HG03565 (cell line): ENCODE measurements around the gene ACOT11.

Source experiments
- ATAC-seq: cut with Tn5 transposase; IDR thresholded peaks from one replicate; pipeline ENCODE4 v1.9.1; 2021; ENCODE audit warnings: mild to moderate bottlenecking, moderate library complexity; ENCODE audit not compliant: unreplicated experiment

Gene ACOT11

DNA sequence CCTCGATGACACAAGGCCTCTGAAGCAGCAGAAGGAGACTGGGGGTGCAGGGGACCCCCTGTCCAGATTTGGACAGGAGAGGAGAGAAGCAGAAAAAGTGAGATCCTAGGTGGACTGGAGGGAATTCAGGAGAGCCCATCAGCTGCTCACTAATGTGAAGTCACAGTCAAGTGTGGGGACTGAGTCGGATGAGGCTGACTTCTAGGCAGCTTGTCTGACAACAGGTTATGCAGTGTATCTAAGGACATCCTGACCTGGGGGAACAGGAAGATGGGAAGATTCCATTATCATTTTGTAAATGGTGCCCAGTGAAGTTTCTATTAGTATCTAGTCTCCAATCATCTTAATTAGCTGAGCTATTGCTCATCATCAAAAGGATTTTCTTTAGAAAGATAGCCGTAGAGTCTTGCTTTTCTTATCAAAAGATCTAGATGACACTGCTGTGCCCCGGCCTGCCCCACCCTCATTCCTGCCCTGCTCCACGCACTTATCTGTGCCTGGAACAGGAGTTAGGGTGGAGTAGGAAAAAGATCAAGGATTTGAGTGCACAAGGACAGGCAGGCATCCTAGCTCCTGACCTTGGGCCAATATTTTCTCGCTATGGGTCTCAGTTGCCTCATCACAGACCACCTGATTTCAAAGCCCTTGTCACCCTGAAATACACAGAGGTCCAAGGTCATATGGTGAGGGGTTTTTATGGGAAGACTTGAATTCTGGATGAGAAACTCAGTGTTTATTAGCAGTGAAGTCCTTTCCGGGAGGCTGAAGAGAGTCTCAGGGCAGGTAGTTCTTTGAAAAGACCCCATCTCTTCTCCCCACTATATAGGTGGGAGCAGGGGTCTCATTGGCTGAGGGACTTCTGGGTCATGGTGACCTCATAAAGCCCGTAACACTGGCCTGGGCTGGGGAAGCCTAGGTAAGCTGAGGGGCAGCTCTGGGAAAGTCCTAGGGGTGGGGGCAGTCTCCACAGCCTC lies 93.1 kb downstream of the ACOT11 start, which contains the start of gene MROH7:
Gene MROH7, plus strand, starts transcription at position 924 of the 974 bp plus-strand sequence. CDS start 11,141 bp downstream, outside the sequence.
- ATAC-seq: no peak

DNA sequence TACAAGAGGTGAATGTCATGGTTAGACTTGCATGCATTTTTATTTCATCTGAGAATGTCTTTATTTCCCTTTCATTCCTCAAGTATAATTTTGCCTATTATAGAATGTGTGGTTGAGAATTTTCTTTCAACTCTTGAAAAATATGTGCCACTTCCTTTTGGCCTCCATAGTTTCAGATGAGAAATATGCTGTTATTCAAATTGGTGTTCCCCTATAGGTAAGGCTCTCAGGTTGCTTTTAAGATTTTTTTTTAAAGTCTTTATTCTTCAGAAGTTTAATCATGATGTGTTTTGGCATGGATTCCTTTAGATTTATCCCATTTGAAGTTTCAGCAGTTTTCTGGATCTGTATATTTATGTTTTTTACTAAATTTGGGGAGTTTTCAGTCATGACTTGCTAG lies 95.7 kb downstream of the ACOT11 start:
- ATAC-seq: no peak

DNA sequence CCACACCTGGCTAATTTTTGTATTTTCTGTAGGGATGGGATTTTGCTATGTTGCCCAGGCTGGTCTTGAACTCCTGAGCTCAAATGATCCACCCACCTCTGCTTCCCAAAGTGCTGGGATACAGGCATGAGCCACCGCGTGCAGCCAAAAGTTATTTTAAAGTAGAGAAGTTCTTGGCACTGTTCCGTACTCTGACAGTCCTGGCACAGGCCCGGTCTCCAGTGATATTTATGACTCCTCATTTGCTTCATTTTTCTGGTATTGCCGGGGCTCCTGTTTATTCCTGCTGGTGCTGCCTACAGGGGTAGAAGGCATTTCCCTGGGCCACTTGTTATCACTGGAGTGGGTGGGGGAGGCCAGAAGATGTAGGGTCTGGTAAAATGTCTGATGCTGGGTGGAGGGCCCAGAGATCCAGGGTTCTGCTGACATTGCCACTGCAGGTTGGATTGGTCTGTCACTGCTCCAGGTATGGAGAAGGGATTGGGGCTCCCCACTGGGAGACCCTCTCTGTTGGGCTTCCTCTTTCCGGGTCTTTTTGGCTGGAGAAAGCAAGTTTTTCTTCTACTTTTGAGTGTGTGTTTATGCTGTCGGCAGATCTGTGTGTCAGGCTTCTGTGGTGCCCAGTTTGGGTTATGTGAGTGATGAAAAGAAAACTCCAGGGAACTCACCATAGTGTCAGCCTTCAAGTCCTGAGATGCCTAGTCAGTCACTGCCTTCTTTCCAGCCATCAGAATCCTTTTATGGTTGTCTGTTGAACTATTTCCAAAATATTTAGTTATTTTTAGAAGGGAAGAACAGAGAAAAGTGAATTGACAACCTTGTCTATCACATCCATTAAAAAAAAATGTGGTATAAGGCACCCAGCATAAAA lies 98.0 kb downstream of the ACOT11 start:
- ATAC-seq: no peak

DNA sequence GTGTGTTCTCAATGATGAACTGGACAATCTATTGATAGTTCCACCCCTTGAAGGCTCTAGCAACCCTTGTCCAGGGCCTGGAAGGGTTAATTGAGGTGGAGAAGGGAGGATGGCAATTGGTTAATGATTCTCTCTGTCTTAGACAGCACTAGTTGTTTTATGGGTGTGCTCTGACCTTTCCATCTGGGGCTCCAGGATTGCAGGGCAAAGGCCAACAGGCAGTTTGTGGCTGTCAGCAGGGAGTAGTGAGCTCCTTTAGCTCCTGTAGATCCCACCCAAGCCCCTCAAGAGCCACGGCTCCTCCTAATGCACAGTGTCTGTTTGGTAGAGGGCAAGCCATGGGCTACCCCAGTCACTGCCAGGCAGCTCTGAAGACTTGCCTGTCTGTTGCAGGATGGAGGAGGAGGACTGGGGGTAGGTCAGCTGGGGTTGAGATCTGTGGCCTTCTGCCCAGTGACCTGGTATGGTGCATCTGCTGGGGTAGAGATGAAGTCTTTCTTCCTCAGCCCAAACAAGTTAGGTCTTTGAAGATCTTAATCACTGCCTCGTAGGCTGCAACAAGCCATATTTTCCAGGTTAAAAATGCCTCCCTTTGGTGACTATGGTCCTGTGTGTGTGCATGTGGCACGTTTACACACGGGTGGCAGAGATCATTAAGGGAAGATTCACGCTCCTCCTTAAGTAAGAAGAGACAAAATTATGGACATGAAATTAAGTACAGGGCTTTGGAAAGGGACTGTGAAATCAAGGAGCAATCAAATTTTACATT lies 101.3 kb downstream of the ACOT11 start:
- no peak for ATAC-seq

DNA sequence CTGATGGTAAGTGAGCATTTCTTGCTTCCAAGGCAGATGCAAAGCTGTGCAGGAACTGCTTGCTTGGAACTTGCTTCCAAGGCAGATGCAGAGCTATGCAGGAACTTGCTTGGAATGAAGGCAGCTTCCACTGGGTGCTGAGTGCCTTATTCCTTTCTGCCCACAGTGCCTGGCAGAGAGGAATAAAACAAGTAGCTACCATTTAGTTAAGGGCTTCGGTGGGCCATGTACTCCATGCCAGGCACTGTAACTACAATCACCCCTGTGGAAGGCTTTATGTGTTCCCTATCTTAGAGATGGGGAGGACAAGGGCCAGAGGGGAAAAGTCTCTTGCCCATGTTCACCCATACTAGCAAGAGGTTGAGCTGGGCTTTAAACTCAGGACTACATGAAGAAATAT lies 101.9 kb downstream of the ACOT11 start:
- ATAC-seq: no peak

DNA sequence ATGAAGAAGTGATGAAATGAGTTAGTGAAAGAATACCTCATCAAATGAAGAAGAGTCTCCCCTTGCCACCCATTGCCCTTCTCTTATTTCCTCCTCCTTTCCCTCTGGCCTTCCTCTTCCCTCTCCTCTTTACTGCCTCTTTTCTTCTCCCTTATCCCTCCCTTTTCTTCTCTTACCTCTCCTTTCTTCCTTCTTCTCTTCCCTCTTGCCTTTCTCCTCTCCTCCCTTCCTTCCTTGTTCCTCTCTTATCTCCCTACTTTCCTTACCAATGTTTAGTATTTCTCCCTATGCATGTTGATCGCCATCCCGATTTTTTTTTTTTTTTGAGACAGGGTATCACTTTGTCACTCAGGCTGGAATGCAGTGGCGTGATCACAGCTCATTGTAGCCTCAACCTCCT lies 102.4 kb downstream of the ACOT11 start:
- no peak for ATAC-seq

DNA sequence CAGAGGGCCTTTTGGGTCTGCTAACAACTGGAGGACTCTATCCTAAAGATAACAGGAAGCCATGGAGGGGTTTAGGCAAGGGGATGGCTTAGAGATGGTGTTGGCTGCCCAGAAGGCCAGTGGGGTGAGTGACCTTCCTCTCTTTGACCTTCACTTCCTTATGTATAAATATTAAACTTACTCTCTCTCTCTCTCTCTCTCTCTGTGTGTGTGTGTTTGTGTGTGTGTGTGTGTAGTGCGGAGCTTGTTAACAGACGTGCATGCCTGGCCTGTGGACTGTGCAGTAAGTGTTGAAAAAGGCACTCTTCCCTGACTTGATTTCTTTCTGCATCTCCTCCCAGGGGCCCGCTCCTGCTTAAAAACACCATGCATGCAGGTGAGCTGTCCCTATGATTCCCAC lies 103.6 kb downstream of the ACOT11 start:
- ATAC-seq: no peak

DNA sequence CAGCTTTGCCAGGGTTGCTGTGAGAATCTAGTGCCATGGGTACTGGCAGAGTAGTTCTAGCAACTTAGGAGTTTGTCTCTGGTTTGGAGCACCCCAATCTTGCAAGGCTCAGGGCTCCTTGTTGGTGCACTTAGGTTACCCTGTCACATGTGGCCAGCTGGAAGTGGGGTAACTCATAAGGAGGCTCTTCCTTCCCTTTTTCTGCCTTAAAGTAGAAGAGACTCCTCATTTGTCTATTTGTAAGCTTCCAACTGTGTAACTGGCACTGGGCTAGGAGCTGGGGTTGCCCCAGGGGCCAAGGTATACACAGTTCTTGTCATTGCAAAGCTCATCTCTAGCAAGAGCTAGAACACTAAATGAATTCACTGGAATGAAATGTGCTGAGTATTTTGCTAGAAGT lies 104.1 kb downstream of the ACOT11 start:
- ATAC-seq: no peak

DNA sequence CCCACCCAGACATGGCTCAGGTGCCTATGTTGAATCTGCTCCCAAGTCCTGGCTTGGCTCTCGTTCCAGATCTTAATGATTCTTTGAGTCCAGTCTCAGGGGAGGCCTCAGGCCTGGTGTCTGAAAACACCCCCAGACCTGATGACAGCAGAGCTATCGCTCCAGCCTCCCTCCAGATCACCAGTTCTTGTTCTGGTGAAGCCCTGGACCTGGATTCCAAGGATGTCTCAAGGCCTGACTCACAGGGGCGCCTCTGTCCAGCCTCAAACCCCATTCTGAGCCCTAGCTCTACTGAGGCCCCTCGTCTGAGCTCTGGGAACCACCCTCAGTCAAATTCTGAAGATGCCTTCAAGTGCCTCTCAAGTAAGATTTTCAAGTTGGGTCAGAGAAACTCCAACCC lies 105.0 kb downstream of the ACOT11 start:
- no peak for ATAC-seq

DNA sequence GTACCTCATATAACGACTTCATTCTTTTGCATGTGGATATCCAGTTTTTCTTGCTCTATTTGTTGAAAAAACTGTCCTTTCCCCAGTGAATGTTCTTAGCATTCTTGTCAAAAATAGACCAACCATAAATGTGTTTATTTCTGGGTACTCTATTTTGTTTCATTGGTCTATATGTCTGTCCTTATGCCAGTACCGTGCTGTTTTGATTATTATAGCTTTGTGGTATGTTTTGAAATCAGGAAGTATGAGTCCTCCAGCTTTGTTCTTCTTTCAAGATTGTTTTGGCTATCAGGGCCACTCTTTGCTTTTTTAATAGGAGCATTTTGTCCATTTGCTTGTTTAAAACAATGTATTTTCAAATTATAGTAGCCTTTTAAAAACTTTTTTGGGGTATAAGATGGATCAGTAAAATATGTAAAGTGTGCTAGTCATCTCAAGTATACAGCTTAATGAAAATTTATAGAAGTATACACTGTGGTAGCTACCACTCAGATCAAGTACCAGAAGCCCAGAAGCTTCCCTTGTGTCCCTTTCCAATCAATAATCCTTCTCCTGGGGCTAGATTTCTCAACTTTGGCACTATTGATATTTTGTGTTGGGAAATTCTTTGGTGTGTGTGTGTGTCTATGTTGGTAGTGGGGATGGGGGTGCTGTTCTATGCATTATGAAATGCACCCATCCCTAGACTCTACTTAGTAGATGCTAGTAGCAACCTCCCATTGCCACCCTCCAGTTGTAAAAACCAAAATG lies 110.3 kb downstream of the ACOT11 start:
- no peak for ATAC-seq
